GM18951 (cell line): ENCODE results near the gene TNXB.
"Not testable (repeated sequence)": the region's sequence is repeated elsewhere in the genome, so short reads cannot be mapped to it uniquely, and the experiment has no call there.

Experiments used
- POLR2A ChIP-seq: IDR thresholded peaks from 4 replicates; pipeline ENCODE4 v1.6.1; 2011; ENCODE audit warnings: mild to moderate bottlenecking; ENCODE audit not compliant: insufficient read length, insufficient read depth; ENCODE audit errors: extremely low read depth
- in situ Hi-C: fragments of 300-500 bp; cut with MboI; formaldehyde crosslinking; loops from one replicate; pipeline ENCODE4 v1.12.0; 2022; ENCODE audit warnings: low sequenced_read_pairs, mixed read lengths, inconsistent platforms; ENCODE audit not compliant: unreplicated experiment

Gene TNXB

DNA sequence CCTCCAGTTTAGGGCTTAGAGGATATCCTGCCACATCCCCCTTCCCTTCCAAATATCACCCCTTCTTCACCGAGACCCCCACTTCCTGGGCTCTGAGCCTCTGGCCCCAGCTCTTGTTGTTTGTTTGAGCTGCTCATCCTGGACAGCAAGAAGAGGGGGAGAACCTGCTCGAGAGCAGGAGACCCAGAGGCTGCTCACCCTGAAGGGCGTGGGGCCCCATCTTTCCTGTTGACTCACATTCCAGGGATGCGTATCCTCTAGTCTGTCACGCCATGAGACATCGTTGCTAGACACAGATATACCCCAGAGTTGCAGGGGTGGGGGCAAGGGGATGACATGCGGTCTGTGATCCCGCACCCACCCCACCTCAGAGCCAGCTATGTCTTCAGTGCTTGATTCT is 5.7 kb upstream of the TNXB start:
- in situ Hi-C loops: no loop called here
- no peak for TF ChIP-seq POLR2A

DNA sequence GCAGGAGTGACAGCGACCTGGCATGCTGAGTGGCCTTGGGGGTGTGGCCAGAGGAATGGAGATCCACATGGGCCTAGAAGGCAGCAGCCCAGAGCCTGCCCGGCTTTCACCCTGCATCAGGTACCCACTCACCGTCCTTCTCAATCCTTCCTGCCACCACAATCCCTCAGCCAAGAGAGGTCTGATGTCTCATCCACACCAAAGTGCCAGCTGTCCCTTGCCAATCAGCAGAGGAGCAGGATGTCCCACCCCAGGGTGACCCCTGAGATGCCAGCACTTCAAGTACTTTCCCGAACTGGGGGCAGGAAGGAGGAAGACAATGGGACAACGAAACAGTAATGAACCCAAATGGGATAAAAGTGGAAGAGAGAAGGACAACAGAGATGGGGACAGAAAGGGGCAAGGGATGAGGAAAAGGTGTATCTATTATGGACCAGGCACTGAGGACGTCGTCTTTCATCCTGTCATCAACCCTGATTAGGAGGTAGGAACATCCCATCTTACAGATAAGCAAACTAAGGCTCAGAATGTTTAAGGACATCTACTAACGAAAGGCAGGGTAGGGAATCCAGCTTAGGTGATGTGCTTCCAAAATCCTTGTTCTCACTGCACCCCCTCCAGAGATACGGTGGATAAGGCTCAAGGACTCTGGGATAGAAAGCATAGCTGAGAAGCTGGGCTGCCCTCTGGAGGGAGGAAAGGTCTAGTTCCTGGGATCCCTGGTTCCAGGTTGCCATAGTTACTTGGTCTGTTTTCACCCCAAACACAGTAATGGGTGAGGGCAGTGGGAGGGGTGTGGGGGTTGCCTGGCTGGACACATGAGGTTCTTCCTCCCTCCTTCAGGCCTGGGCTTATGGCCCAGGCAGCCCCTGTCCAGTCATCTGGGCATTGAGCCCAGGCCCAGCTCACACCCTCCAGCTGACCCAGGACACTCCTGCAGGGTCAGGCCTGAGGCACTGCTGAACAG is 4.5 kb upstream of the TNXB start:
- in situ Hi-C loops: no loop called here
- no peak for TF ChIP-seq POLR2A

DNA sequence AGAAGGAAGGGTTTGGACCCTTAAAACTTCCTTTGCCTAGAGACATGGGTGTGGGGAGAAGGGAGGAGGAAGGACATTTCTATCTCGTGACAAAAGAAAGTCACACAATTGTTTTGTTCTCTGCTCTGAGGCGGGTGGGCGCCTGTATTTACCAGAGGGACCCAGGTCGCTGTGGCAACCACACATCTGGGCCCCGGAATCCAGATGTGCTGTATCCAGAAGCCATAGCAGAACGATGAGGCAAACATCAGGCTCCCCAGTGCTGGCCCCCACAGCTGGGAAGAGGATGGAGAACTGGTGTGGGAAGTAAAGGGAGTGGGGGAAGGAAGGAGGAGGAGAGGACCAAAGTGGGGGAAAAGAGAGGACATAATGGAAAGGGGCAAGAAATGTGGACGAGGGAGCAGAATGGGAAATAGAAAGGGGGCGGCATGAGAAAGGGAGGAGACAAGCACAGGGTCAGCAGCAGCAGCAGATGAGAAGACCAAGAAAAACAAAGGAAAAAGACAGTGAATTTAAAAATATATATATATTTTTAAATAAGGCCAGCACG is 3.4 kb upstream of the TNXB start:
- in situ Hi-C loops: no loop called here
- no peak for TF ChIP-seq POLR2A

DNA sequence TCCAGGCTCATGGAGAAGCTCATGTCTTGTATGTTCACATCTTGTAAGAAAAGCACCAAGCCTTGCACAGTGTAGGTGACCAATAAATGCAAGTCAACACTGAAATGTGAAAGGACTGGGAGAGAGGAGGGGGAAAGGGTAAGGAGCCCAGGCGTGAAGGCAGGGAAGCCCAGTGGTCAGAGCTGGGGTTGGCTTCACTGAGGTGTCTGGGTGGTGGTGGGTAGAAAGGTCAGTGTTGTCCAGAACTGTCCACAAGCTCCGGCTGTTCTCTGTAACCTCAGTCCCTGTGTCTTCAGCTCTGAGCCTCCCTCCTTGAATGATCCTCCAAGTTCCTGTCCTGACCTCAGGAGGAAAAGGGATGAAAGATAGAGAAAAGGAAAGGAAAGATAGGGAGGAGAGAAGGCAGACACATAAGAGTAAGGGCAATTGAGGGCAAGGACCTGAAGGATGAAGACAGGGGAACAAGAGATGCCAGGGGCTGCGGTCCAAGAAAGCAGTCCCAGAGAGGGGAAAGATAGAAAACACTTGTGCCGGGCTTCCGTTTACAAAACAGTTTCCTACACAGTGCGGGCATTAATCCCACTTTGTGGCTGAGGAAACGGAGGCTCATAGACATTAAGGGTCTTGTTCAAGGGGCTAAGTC is 2.4 kb upstream of the TNXB start:
- TF ChIP-seq POLR2A: no peak
- in situ Hi-C loops: no loop called here

- in situ Hi-C loops: no loop called here
- no peak for TF ChIP-seq POLR2A
Measured at GRCh38 chr6:32110632-32111031, 1.5 kb upstream of the TNXB start.

- in situ Hi-C loops: no loop called here
- no peak for TF ChIP-seq POLR2A
Measured at GRCh38 chr6:32109765-32110160, 625 bp upstream of the TNXB start.

DNA sequence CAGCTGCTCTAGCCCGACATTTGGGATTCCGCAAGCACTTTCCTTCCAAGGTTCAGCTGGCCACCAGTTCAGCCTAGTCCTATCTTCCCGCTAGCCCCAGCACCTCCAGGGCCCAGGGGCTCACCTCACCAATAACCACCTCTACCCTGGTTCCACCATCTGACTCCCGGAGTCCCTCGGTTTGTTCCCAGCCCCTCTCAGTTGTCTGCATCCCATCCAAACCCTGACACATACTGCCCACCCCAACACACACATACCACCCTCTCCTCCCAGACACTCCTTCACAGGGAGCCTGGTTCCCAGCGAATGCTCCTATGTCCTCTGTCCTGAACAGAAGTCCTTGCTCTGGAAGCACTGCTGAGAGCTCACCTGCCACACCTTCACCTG is 418 bp downstream of the TNXB start:
- in situ Hi-C loops: no loop called here
- no peak for TF ChIP-seq POLR2A

- TF ChIP-seq POLR2A: no peak
- in situ Hi-C loops: no loop called here
Measured at GRCh38 chr6:32108094-32108627, 977 bp downstream of the TNXB start.

GRCh38 chr6:32107406-32107805 is 1.7 kb downstream of the TNXB start:
- no peak for TF ChIP-seq POLR2A

DNA sequence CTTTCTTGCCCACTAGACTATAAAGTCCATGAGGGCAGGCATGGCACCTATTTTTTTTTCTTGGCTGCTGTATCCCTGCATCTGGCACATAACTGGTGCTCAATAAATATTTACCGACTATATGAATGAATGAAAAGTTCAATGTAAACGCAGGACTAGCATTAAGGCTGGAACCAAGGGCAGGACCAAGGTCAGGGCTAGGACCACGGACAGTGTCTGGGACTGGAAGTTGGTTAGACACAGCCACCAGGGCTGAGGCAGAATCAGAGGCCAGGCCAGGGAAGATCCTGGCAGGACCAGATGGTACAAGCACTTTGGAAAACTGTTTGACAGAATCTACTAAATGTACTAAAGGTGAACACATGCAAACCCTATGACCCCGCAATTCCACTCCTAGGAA is 3.7 kb downstream of the TNXB start:
- in situ Hi-C loops: no loop called here
- no peak for TF ChIP-seq POLR2A

More at GRCh38 chr6:32107406-32107805, 1.7 kb downstream of the TNXB start:
- in situ Hi-C loops: no loop called here

- TF ChIP-seq POLR2A: no peak
- in situ Hi-C loops: no loop called here
Measured at GRCh38 chr6:32102255-32102654, 6.9 kb downstream of the TNXB start.

- in situ Hi-C loops: not testable (repeated sequence)
Measured at GRCh38 chr6:32100251-32100650, 8.9 kb downstream of the TNXB start.

GRCh38 chr6:32097364-32097763 is 11.8 kb downstream of the TNXB start:
- TF ChIP-seq POLR2A: no peak

More at GRCh38 chr6:32097364-32097763, 11.8 kb downstream of the TNXB start:
- in situ Hi-C loops: no loop called here
